ENCODE data around the gene POLR3A.

DNA sequence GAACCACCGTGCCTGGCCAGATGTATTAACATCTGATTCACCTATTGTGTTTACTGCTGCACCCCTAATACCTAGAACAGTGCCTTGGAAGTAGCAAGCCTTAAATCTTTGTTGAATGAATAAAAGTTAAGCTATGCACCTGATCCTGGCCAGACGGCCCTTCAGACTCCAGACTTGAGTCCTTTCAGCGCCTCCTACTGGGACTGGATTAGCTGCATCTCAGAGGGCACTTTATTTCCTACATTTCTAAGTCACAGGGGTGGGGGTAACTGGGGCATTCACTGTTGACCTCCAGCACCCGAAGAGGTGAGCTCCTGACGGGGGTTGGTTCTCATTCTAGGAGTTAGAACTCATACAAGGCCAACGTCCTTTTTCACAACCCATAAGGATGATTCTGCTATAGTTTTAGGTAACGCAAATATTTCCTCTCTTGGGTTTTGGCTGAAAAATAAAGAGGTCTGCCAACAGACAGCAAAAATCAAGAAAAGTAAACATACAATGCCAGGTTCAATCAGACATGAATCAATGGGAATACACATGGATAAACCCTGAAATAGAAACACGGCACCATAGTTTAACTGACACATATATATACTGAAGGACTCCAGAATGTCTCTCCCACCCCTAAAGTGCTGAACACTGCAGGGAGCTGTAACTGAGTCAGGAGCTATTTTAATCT is 54.8 kb downstream of the POLR3A start:
- TF ChIP-seq, protein P1, sequence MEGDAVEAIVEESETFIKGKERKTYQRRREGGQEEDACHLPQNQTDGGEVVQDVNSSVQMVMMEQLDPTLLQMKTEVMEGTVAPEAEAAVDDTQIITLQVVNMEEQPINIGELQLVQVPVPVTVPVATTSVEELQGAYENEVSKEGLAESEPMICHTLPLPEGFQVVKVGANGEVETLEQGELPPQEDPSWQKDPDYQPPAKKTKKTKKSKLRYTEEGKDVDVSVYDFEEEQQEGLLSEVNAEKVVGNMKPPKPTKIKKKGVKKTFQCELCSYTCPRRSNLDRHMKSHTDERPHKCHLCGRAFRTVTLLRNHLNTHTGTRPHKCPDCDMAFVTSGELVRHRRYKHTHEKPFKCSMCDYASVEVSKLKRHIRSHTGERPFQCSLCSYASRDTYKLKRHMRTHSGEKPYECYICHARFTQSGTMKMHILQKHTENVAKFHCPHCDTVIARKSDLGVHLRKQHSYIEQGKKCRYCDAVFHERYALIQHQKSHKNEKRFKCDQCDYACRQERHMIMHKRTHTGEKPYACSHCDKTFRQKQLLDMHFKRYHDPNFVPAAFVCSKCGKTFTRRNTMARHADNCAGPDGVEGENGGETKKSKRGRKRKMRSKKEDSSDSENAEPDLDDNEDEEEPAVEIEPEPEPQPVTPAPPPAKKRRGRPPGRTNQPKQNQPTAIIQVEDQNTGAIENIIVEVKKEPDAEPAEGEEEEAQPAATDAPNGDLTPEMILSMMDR (IDR thresholded peaks at IDR 0.05; ENCODE audit: insufficient read depth, low read length, poor library complexity, severe bottlenecking), result no peak
- no peak for TF ChIP-seq EZH2phosphoT487 (conservative IDR thresholded peaks at IDR 0.05; ENCODE audit: low read length)

Measured in SU-DHL-6 (cell line).